Neural cell (in vitro differentiated cells): ENCODE data around the gene COQ8B. TPM values are rescaled to one million over a fixed set of nuclear protein-coding genes. Genes with fewer than 3 reads are reported as not detected.
A peak's percentile ranks its signal among the peaks of the same experiment; 100 is the strongest.
"Not testable (repeated sequence)": the region's sequence is repeated elsewhere in the genome, so short reads cannot be mapped to it uniquely, and the experiment has no call there.

ENCODE experiments used
- H2AFZ ChIP-seq: fragments of 200-600, 300-800 bp; sonication (generic), shearing (Covaris generic); 2 replicates; pipeline ENCODE4 v1.6.0; 2014; ENCODE audit warnings: low read depth, mild to moderate bottlenecking, antibody characterized with exemption, low read length, moderate library complexity
- H3F3A ChIP-seq: fragments of 200-600 bp; shearing (Covaris generic); 2 replicates; pipeline ENCODE4 v1.6.1; 2016; ENCODE audit warnings: mild to moderate bottlenecking, moderate library complexity, mixed read lengths, antibody characterized with exemption, low read length; ENCODE audit not compliant: insufficient read depth, poor library complexity, severe bottlenecking
- H3K27ac ChIP-seq: fragments of 200-600, 300-800 bp; sonication (generic), shearing (Covaris generic); 2 replicates; pipeline ENCODE4 v1.5.1; 2014; ENCODE audit warnings: mild to moderate bottlenecking, low read length, moderate library complexity
- H3K27me3 ChIP-seq: fragments of 300-800, 200-600 bp; sonication (generic), shearing (Covaris generic); 2 replicates; pipeline ENCODE4 v1.6.0; 2014; ENCODE audit warnings: mild to moderate bottlenecking, low read depth, low read length, moderate library complexity; ENCODE audit not compliant: insufficient read depth
- H3K36me3 ChIP-seq: fragments of 300-800, 200-600 bp; sonication (generic), shearing (Covaris generic); 2 replicates; pipeline ENCODE4 v1.5.1; 2014; ENCODE audit warnings: mild to moderate bottlenecking, antibody characterized with exemption, low read length, moderate library complexity; ENCODE audit not compliant: insufficient read depth
- H3K4me2 ChIP-seq: fragments of 300-800, 200-600 bp; sonication (generic), shearing (Covaris generic); 2 replicates; pipeline ENCODE4 v1.6.0; 2014; ENCODE audit warnings: mild to moderate bottlenecking, low read length
- H3K4me3 ChIP-seq: fragments of 300-800, 200-600 bp; sonication (generic), shearing (Covaris generic); 2 replicates; pipeline ENCODE4 v1.5.1; 2014; ENCODE audit warnings: mild to moderate bottlenecking, low read length, moderate library complexity
- H3K79me2 ChIP-seq: fragments of 200-600 bp; shearing (Covaris generic); replicated peaks from 2 replicates; pipeline ENCODE4 v1.6.0; 2014; ENCODE audit warnings: mild to moderate bottlenecking, low read length, moderate library complexity; ENCODE audit not compliant: insufficient read depth
- H3K9ac ChIP-seq: fragments of 300-800, 200-600 bp; sonication (generic), shearing (Covaris generic); 2 replicates; pipeline ENCODE4 v1.6.1; 2016; ENCODE audit warnings: mild to moderate bottlenecking, low read length, mixed read lengths
- H3K9me2 ChIP-seq: fragments of 200-600 bp; shearing (Covaris generic); 2 replicates; pipeline ENCODE4 v1.6.1; 2016; ENCODE audit warnings: mild to moderate bottlenecking, low read length, mixed read lengths; ENCODE audit not compliant: insufficient read depth
- H3K9me3 ChIP-seq: fragments of 200-600, 300-800 bp; sonication (generic), shearing (Covaris generic); 2 replicates; pipeline ENCODE4 v1.6.1; 2016; ENCODE audit warnings: mild to moderate bottlenecking, mixed run types, low read length, moderate library complexity, mixed read lengths
- H4K20me1 ChIP-seq: fragments of 200-600 bp; shearing (Covaris generic); 2 replicates; pipeline ENCODE4 v1.6.1; 2016; ENCODE audit warnings: mild to moderate bottlenecking, mixed run types; ENCODE audit not compliant: insufficient read depth
- EP300 ChIP-seq: fragments of 450-650 bp; conservative IDR thresholded peaks from 2 replicates; pipeline ENCODE4 v1.6.1; 2014; ENCODE audit warnings: antibody characterized with exemption, mild to moderate bottlenecking, moderate library complexity; ENCODE audit not compliant: poor library complexity, severe bottlenecking
- EZH2 ChIP-seq: fragments of 200-600, 300-800 bp; shearing (Covaris generic), sonication (generic); IDR thresholded peaks from 2 replicates; pipeline ENCODE4 v1.6.1; 2014; ENCODE audit warnings: antibody characterized with exemption, low read length, borderline replicate concordance, mild to moderate bottlenecking; ENCODE audit not compliant: insufficient read depth, poor library complexity, severe bottlenecking
- MXI1 ChIP-seq: fragments of 450-650 bp; conservative IDR thresholded peaks from 2 replicates; pipeline ENCODE4 v1.6.1; 2014; ENCODE audit warnings: antibody characterized with exemption, mild to moderate bottlenecking; ENCODE audit not compliant: poor library complexity, severe bottlenecking
- POLR2AphosphoS5 ChIP-seq: IDR thresholded peaks from 2 replicates; pipeline ENCODE4 v1.6.1; 2012
- RAD21 ChIP-seq: fragments of 450-650 bp; conservative IDR thresholded peaks from 2 replicates; pipeline ENCODE4 v1.6.1; 2014; ENCODE audit warnings: antibody characterized with exemption, mild to moderate bottlenecking, moderate library complexity
- SMC3 ChIP-seq: fragments of 450-650 bp; conservative IDR thresholded peaks from 2 replicates; pipeline ENCODE4 v1.6.1; 2014; ENCODE audit warnings: antibody characterized with exemption, mild to moderate bottlenecking, moderate library complexity; ENCODE audit not compliant: poor library complexity
- TAF1 ChIP-seq: IDR thresholded peaks from 2 replicates; pipeline ENCODE4 v1.6.1; 2012; ENCODE audit warnings: low read depth
- polyA minus RNA-seq: library from RNA; depleted of rRNA, polyadenylated mRNA; stranded (reverse); fragments of >200 nt; gene quantifications from 2 replicates; pipeline ENCODE4 v1.2.3, GENCODE V29; 2014
- polyA plus RNA-seq: library from polyadenylated mRNA; depleted of rRNA; stranded (reverse); fragments of >200 nt; gene quantifications from 2 replicates; pipeline ENCODE4 v1.2.3, GENCODE V29; 2014
- TF ChIP-seq, protein P1 (sequence below): IDR thresholded peaks from 2 replicates; pipeline ENCODE4 v1.6.1; 2012; ENCODE audit warnings: borderline replicate concordance
- TF ChIP-seq, protein P2 (sequence below): fragments of 450-650 bp; IDR thresholded peaks from 2 replicates; pipeline ENCODE4 v1.5.1; 2014; ENCODE audit warnings: antibody characterized with exemption, mild to moderate bottlenecking, moderate library complexity; ENCODE audit not compliant: poor library complexity, severe bottlenecking

COQ8B gene
- polyA plus RNA-seq = 83.2 and 95.3 TPM in 2 replicates
- polyA minus RNA-seq = 50.7 and 67.4 TPM in 2 replicates

DNA sequence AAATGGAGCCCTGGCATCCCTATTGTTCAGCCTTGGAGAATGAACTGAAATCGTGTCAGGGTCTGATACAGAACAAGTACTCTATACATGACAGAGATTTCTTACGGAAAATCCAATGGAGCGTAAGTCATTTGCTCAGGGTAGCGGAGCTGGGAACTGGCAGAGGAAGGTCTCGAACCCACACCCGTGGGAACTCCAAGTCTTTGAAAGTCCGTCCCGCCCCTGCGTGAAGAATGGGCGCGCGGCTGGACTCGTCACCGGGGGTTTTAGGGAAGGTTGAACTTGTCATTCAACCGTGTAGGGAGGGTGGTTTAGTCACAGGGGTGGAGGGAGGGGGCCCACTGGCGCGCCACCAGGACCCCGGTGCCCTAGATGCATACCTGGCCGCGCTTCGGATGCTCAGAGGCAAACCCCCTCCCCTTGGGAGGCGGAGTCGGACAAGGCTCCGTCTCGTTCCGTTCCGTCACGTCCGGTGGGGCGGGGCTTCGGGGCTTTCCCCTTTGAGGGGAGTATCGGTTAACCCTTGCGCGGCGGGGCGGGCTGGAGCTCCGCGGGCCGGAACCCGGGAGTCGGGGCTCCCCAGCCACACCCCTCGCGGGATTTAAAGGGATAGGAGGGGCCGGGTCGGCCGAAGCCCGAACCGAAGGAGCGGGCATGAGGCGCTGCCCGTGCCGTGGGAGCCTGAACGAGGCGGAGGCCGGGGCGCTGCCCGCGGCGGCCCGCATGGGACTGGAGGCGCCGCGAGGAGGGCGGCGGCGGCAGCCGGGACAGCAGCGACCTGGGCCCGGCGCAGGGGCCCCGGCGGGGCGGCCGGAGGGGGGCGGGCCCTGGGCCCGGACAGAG lies at the start of gene COQ8B, which contains the start of gene ITPKC:
Gene COQ8B (minus strand): TSS at position 405 of the 843 bp plus-strand sequence. CDS start 2,254 bp downstream, outside the sequence.
Gene ITPKC (plus strand): TSS at position 631 of the 843 bp plus-strand sequence. CDS start 24 bp downstream, at position 655.
- H2AFZ ChIP-seq = peak within 1 kb of the TSS; percentile 48
- peak within 1 kb of the TSS; percentile 97 for H3K4me3 ChIP-seq
- no peaks in the 10 kb centered on the region for H3K9me2 ChIP-seq
- peak within 1 kb of the TSS; percentile 100 for H3K4me2 ChIP-seq
- H3F3A ChIP-seq = peaks cover 4% of the 10 kb centered on the region
- peak within 1 kb of the TSS; percentile 84 for H3K9ac ChIP-seq
- no peaks in the 10 kb centered on the region for H4K20me1 ChIP-seq
- H3K27me3 ChIP-seq = no peaks in the 10 kb centered on the region
- no peaks in the 10 kb centered on the region for H3K9me3 ChIP-seq
- peak within 1 kb of the TSS; percentile 96 for H3K27ac ChIP-seq
- no peaks in the 10 kb centered on the region for H3K36me3 ChIP-seq
- TF ChIP-seq MXI1 = peak; percentile 85
- TF ChIP-seq, protein P1, sequence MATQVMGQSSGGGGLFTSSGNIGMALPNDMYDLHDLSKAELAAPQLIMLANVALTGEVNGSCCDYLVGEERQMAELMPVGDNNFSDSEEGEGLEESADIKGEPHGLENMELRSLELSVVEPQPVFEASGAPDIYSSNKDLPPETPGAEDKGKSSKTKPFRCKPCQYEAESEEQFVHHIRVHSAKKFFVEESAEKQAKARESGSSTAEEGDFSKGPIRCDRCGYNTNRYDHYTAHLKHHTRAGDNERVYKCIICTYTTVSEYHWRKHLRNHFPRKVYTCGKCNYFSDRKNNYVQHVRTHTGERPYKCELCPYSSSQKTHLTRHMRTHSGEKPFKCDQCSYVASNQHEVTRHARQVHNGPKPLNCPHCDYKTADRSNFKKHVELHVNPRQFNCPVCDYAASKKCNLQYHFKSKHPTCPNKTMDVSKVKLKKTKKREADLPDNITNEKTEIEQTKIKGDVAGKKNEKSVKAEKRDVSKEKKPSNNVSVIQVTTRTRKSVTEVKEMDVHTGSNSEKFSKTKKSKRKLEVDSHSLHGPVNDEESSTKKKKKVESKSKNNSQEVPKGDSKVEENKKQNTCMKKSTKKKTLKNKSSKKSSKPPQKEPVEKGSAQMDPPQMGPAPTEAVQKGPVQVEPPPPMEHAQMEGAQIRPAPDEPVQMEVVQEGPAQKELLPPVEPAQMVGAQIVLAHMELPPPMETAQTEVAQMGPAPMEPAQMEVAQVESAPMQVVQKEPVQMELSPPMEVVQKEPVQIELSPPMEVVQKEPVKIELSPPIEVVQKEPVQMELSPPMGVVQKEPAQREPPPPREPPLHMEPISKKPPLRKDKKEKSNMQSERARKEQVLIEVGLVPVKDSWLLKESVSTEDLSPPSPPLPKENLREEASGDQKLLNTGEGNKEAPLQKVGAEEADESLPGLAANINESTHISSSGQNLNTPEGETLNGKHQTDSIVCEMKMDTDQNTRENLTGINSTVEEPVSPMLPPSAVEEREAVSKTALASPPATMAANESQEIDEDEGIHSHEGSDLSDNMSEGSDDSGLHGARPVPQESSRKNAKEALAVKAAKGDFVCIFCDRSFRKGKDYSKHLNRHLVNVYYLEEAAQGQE = peak; percentile 13
- TF ChIP-seq RAD21 = peak; percentile 32
- peak; percentile 33 for TF ChIP-seq SMC3
- TF ChIP-seq EZH2 = no peak
- TF ChIP-seq, protein P2, sequence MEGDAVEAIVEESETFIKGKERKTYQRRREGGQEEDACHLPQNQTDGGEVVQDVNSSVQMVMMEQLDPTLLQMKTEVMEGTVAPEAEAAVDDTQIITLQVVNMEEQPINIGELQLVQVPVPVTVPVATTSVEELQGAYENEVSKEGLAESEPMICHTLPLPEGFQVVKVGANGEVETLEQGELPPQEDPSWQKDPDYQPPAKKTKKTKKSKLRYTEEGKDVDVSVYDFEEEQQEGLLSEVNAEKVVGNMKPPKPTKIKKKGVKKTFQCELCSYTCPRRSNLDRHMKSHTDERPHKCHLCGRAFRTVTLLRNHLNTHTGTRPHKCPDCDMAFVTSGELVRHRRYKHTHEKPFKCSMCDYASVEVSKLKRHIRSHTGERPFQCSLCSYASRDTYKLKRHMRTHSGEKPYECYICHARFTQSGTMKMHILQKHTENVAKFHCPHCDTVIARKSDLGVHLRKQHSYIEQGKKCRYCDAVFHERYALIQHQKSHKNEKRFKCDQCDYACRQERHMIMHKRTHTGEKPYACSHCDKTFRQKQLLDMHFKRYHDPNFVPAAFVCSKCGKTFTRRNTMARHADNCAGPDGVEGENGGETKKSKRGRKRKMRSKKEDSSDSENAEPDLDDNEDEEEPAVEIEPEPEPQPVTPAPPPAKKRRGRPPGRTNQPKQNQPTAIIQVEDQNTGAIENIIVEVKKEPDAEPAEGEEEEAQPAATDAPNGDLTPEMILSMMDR = peak; percentile 72
- TF ChIP-seq EP300 = peak; percentile 58
- TF ChIP-seq POLR2AphosphoS5 = peak; percentile 96
- TF ChIP-seq TAF1 = peak; percentile 55
- peaks cover 32% of the 10 kb centered on the region for H3K79me2 ChIP-seq

DNA sequence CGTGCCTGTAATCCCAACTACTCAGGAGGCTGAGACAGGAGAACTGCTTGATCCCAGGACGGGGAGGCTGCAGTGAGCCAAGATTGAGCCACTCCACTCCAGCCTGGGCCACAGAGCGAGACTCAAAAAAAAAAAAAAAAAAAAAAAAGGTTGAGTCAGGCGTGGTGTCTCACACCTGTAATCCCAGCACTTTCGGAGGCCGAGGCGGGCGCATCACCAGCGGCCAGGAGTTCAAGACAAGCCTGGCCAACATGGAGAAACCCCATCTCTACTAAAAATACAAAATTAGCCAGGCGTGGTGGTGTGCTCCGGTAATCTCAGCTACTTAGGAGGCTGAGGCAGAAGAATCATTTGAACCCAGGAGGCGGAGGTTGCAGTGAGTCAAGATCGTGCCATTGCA lies 49.7 kb upstream of the COQ8B start:
- not testable (repeated sequence) for H3K27me3 ChIP-seq, H3K36me3 ChIP-seq, H3K27ac ChIP-seq, H3K4me3 ChIP-seq, H4K20me1 ChIP-seq, H3K9ac ChIP-seq, H3K9me3 ChIP-seq, H3K4me2 ChIP-seq, H3K9me2 ChIP-seq, H3K79me2 ChIP-seq, H3F3A ChIP-seq, H2AFZ ChIP-seq
